H1 (cell line): Measurements from ENCODE around the gene EPHA10. TPM values are rescaled to one million over a fixed set of nuclear protein-coding genes. Genes with fewer than 3 reads are reported as not detected.

Source experiments
- EZH2 ChIP-seq: fragments of 200-600 bp; sonication (generic); IDR thresholded peaks from 2 replicates; pipeline ENCODE4 v1.7.1; 2012; ENCODE audit warnings: low read depth, mild to moderate bottlenecking, moderate library complexity, low read length, inconsistent platforms; ENCODE audit not compliant: severe bottlenecking
- polyA plus RNA-seq, 7 experiments: library from polyadenylated mRNA; depleted of rRNA in 3 of 7; stranded (reverse) in 5 of 7; unstranded in 2 of 7; fragments of >200 nt in 5 of 7; fragments of 200-250 nt in 2 of 7; gene quantifications; 1 replicate in 5 of 7; 2 replicates in 1 of 7; 4 replicates in 1 of 7; pipeline versions ENCODE4 v1.2.1 to v1.2.3, GENCODE V29; 2011 to 2013; ENCODE audit warnings: missing spikeins in 2 of 7, mixed read lengths in 2 of 7
- total RNA-seq: library from RNA; stranded (reverse); fragmentation: NEBNext Ultra II Directional; extraction: Animal tissue kit (Norgen Biotek cat#: 25700); gene quantifications from 2 replicates; pipeline ENCODE4 v1.2.1, GENCODE V29; 2021

EPHA10 gene
- total and polyA plus RNA-seq, 2 of the 8 experiments (the other 6 are each of a cell fraction or from before 2014, with no cell fraction given): 0.54 to 1.0 TPM

- TF ChIP-seq EZH2: no peak
Observed at GRCh38 chr1:37704966-37705365, 60.0 kb downstream of the EPHA10 start (continued).
